Esophagus muscularis mucosa (tissue), 4 donors: ENCODE results near the gene NBAS. TPM values are rescaled to one million over a fixed set of nuclear protein-coding genes. Genes with fewer than 3 reads are reported as not detected.

ENCODE experiments used
- DNase-seq: peaks from one replicate; pipeline ENCODE4 v3.0.0-alpha.2; 2017; ENCODE audit errors: extremely low spot score
- H3K27ac ChIP-seq, 4 donors: fragments of 200-600 bp; sonication (generic); replicated peaks in 1 of 4; 1 replicate in 3 of 4; 2 replicates in 1 of 4; pipeline ENCODE4 v1.5.1; 2016 to 2019; ENCODE audit warnings: mild to moderate bottlenecking in 1 of 4
- H3K27me3 ChIP-seq, 4 donors: fragments of 200-600 bp; sonication (generic); one replicate each; pipeline versions ENCODE4 v1.5.1 to v1.6.0; 2016 to 2019
- H3K36me3 ChIP-seq, 4 donors: fragments of 200-600 bp; sonication (generic); one replicate each; pipeline ENCODE4 v1.5.1; 2016 to 2019
- H3K4me1 ChIP-seq, 4 donors: fragments of 200-600 bp; sonication (generic); one replicate each; pipeline ENCODE4 v1.5.1; 2016 to 2019
- H3K4me3 ChIP-seq, 4 donors: fragments of 200-600 bp; sonication (generic); 1 replicate in 2 of 4; 2 replicates in 2 of 4; pipeline ENCODE4 v1.5.1; 2016 to 2019; ENCODE audit warnings: mild to moderate bottlenecking in 4 of 4, moderate library complexity in 1 of 4
- H3K9me3 ChIP-seq, 4 donors: fragments of 200-600 bp; sonication (generic); 1 replicate in 3 of 4; 2 replicates in 1 of 4; pipeline ENCODE4 v1.5.1; 2016 to 2019
- EP300 ChIP-seq: sonication (generic); formaldehyde crosslinking; IDR thresholded peaks from one replicate; pipeline ENCODE4 v1.6.1; 2017; ENCODE audit warnings: antibody characterized with exemption
- POLR2A ChIP-seq: fragments of 450-650 bp; IDR thresholded peaks from one replicate; pipeline ENCODE4 v1.6.1; 2017; ENCODE audit warnings: antibody characterized with exemption, moderate library complexity, mild to moderate bottlenecking, low read depth
- POLR2AphosphoS5 ChIP-seq, 2 donors: sonication (generic); formaldehyde crosslinking; IDR thresholded peaks; one replicate each; pipeline ENCODE4 v1.6.1; 2017; ENCODE audit warnings: antibody characterized with exemption in 2 of 2
- WGBS: methylation state at CpG from one replicate; pipeline ENCODE4 v1.1.5; 2018; 5-methylcytosine and 5-hydroxymethylcytosine counted together
- intact Hi-C: fragments of 100-400 bp; cut with DNase I; formaldehyde crosslinking; loops from one replicate; pipeline ENCODE4 v1.15.1; 2023
- total RNA-seq, 4 donors: library from RNA; depleted of rRNA; stranded (reverse); fragments of >200 nt; gene quantifications; one replicate each; pipeline versions ENCODE4 v1.1.0 to v1.2.1, GENCODE V29; 2016
- TF ChIP-seq, protein P1 (sequence below), 3 experiments: fragments of 200-600 bp in 2 of 3; fragments of 450-650 bp in 1 of 3; sonication (generic) in 2 of 3; IDR thresholded peaks; one replicate each; pipeline ENCODE4 v1.5.1; 2017 to 2019; ENCODE audit warnings: antibody characterized with exemption in 3 of 3, mild to moderate bottlenecking in 2 of 3, moderate library complexity in 1 of 3

NBAS gene
- total RNA-seq, 4 donors from 2014 or later, result 39.2 to 43.6 (median 42.0) TPM

DNA sequence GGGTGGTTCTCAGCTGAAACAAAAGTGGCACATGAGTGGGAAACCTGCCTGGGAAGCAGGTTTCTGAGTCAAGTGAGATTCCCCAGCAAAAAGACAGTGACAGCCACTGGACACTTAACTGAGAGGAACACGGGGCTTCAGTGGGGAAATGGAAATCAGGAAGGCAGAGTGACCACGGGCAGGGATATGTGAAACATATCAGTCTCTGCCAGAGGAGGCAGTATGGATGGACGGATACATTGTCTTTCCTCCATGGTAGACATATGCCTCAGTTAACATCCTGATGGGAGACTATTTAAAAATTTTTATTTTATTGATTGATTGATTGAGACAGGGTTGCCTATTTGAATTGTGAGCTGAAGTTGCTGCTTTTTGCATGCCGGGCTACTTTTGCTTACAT, 292.1 kb downstream of the NBAS start:
- H3K27ac ChIP-seq, result no peak overlapping the region
- TF ChIP-seq, protein P1, sequence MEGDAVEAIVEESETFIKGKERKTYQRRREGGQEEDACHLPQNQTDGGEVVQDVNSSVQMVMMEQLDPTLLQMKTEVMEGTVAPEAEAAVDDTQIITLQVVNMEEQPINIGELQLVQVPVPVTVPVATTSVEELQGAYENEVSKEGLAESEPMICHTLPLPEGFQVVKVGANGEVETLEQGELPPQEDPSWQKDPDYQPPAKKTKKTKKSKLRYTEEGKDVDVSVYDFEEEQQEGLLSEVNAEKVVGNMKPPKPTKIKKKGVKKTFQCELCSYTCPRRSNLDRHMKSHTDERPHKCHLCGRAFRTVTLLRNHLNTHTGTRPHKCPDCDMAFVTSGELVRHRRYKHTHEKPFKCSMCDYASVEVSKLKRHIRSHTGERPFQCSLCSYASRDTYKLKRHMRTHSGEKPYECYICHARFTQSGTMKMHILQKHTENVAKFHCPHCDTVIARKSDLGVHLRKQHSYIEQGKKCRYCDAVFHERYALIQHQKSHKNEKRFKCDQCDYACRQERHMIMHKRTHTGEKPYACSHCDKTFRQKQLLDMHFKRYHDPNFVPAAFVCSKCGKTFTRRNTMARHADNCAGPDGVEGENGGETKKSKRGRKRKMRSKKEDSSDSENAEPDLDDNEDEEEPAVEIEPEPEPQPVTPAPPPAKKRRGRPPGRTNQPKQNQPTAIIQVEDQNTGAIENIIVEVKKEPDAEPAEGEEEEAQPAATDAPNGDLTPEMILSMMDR (IDR thresholded peaks at IDR 0.05), result no peak
- no peak for TF ChIP-seq POLR2A
- TF ChIP-seq EP300, result no peak
- WGBS, result 88% methylated on average over 4 of the region's 4 CpGs
- peaks cover 0 to 19% (median 0%) of the 10 kb centered on the region in 4 donors for H3K4me1 ChIP-seq
- intact Hi-C loops, result no loop called here
- peaks cover 0 to 12% (median 3%) of the 10 kb centered on the region in 4 donors for H3K36me3 ChIP-seq
- H3K9me3 ChIP-seq, result no peaks in the 10 kb centered on the region
- DNase-seq, result no peak
- H3K27me3 ChIP-seq, result no peaks in the 10 kb centered on the region
- no peak overlapping the region for H3K4me3 ChIP-seq

DNA sequence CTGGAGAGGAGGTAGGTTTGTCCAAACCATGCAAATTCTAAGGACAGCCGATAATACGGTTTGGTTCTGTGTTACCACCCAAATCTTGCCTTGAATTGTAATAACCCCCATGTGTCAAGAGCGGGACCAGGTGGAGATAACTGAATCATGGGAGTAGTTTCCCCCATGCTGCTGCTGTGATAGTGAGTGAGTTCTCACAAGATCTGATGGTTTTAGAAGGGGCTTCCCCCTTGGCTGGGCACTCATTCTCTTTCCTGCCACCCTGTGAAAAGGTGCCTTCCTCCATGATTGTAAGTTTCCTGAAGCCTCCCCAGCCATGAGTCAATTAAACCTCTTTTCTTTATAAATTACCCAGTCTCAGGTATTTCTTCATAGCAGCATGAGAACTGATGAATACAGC, 295.2 kb downstream of the NBAS start:
- no peak for TF ChIP-seq POLR2AphosphoS5 (IDR thresholded peaks at IDR 0.05)
- no peak overlapping the region for H3K4me3 ChIP-seq
- DNase-seq, result no peak
- intact Hi-C loops, result no loop called here
- H3K4me1 ChIP-seq, result peaks cover 0 to 4% (median 0%) of the 10 kb centered on the region in 4 donors
- H3K36me3 ChIP-seq, result peaks cover 0 to 18% (median 3%) of the 10 kb centered on the region in 4 donors
- H3K9me3 ChIP-seq, result no peaks in the 10 kb centered on the region
- H3K27ac ChIP-seq, result no peak overlapping the region
- WGBS, result 96% methylated on average over 2 of the region's 3 CpGs
- H3K27me3 ChIP-seq, result no peaks in the 10 kb centered on the region

DNA sequence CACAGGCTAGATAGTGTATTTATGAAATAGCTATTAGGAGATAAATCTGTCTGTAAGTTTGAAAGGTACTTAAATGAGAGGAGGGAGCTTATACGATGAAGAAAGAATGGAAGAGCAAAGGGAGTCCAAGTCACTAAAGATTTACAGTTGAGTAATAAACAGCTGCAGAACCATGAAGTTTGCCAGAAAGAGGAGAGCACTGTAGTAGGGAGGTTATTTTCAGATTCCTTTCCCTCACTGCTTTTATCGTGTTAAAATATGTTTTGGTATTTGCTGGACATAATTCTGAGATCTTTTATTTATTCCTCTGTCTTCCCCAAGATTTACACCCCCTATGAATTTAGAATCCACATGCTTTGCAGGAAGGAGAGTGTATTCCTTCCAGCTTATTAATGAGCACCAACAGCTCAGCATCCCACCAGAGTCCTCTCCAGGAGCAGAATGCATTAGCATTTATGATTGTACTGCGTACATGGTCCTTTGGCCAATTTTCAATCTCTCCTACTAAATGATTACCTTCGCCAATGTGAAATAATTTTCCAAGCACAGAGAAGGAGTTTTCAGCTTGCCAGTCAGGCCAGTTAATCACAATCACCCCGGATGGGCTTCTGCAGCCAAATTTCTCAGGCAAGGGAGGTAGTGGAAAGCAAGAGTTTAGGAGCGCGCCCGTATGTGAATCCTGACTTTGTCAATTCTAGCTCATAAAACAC, 297.0 kb downstream of the NBAS start:
- no peaks in the 10 kb centered on the region for H3K27me3 ChIP-seq
- peaks cover 0 to 21% (median 3%) of the 10 kb centered on the region in 4 donors for H3K36me3 ChIP-seq

DNA sequence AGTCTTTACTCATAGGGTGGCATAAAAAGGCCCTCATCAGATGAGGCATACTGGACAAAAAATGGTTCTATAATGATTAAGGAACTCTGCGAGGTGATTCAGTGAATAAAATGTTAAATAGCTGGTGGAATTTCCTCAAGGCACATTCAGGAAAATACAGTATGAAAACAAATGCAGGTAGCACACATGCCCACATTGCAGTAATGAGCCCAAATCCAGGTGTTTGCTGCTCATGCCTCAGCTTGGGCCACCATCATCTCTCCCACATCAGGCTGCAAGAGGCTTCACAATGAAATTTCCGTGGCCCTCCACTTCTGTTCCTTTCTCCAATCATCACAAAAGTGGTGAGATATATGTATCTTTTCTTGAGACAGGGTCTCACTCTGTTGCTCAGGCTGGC, 298.3 kb downstream of the NBAS start:
- H3K27me3 ChIP-seq, result no peaks in the 10 kb centered on the region
- H3K27ac ChIP-seq, result no peak overlapping the region
- no peak for DNase-seq
- peaks cover 0 to 6% (median 2%) of the 10 kb centered on the region in 4 donors for H3K4me1 ChIP-seq
- H3K4me3 ChIP-seq, result no peak overlapping the region
- intact Hi-C loops, result no loop called here
- H3K36me3 ChIP-seq, result peaks cover 0 to 21% (median 0%) of the 10 kb centered on the region in 4 donors
- peaks cover 0 to 4% (median 0%) of the 10 kb centered on the region in 4 donors for H3K9me3 ChIP-seq
- WGBS, result 92% methylated on average over 2 of the region's 2 CpGs
- TF ChIP-seq, protein P1 (IDR thresholded peaks at IDR 0.05), result no peak
- no peak for TF ChIP-seq POLR2AphosphoS5 (IDR thresholded peaks at IDR 0.05)
- no peak for TF ChIP-seq POLR2A
- TF ChIP-seq EP300, result no peak

More for the DNA sequence above, 297.0 kb downstream of the NBAS start:
- DNase-seq, result no peak
- WGBS, result 77% methylated on average over 8 of the region's 8 CpGs
- H3K9me3 ChIP-seq, result no peaks in the 10 kb centered on the region
- no peak for TF ChIP-seq POLR2AphosphoS5 (IDR thresholded peaks at IDR 0.05)
- TF ChIP-seq, protein P1 (IDR thresholded peaks at IDR 0.05), result no peak
- no peak for TF ChIP-seq EP300
- no peak for TF ChIP-seq POLR2A
- no peak overlapping the region for H3K27ac ChIP-seq
- intact Hi-C loops, result no loop called here
- H3K4me3 ChIP-seq, result no peak overlapping the region
- H3K4me1 ChIP-seq, result peaks cover 0 to 6% (median 2%) of the 10 kb centered on the region in 4 donors

DNA sequence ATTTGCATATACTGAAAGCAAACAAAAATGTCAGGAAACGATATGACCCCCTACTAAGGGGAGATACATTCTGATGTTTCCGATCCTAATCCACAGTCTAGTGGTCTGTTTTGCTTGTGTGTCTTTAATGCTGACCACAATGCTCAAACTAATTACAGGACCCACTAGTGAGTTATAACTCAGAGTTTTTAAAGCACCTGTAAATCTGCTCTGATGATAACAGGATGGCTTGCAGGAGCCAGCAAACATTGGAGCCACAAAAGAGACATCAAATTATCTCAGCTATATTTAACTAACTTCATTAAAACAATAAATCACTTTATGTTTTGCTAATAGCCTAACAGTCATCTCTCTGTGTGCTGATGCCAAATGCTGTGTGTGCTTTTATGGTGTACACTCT, 300.3 kb downstream of the NBAS start:
- Histone ChIP-seq H3K36me3 (peaks cover 0 to 14% (median 0%) of the 10 kb centered on the region in 4 donors), H3K4me3 (no peak overlapping the region), H3K4me1 (peaks cover 0 to 6% (median 2%) of the 10 kb centered on the region in 4 donors), H3K27me3 (no peaks in the 10 kb centered on the region), H3K27ac (no peak overlapping the region), H3K9me3 (peaks cover 0 to 4% (median 0%) of the 10 kb centered on the region in 4 donors)
- WGBS, result 81% methylated on average over 2 of the region's 2 CpGs
- intact Hi-C loops, result no loop called here
- TF ChIP-seq EP300 (no peak), POLR2A (no peak), POLR2AphosphoS5 (IDR thresholded peaks at IDR 0.05) (no peak)
- TF ChIP-seq, protein P1 (IDR thresholded peaks at IDR 0.05), result no peak
- no peak for DNase-seq
